ENCODE results near the gene OR1E2. TPM values are rescaled to one million over a fixed set of nuclear protein-coding genes. Genes with fewer than 3 reads are reported as not detected.
"Not testable (repeated sequence)": the region's sequence is repeated elsewhere in the genome, so short reads cannot be mapped to it uniquely, and the experiment has no call there.

OR1E2 gene
- total RNA-seq, 1 donor from 2014 or later = not detected

DNA sequence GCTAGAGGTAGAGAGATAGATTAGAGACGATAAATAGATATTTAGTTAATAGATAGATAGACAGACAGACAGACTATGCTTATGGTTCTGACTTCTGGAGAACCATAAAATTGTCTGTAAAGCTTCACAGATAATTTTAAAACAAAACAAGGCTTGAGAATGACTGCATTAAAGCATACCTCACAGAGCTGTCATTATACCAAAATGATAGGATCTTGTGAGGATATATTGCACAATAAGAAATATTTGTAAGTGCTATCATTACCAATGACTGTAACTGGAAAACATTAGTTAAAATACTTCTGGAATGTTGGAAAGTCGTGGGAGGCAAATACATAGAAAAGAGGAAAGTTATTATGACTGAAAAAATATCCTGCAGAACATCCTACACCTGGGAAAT is 31.9 kb downstream of the OR1E2 start:
- intact Hi-C loops (cut with DNase I) = no loop called here
- ATAC-seq = no peak
- DNase-seq (ENCODE audit: missing footprints) = no peak

DNA sequence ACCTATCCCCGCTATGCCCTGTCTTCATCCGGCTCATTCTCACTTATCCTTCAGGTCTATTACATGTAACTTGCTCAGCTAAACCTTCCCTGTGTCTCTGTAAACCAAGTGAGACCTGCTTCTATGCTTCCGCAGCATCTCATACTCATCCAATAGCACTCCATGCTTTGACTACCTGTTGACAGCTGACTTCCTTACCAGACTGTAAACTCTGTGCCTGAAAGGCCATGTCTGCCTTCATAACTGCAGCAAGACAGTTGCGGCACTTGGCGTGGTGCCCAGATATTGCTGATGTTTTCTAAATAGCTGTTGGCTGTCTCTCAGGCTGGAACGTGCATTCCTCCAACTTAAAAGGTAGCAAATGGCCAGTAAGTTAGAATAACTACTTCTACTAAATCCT is 33.6 kb downstream of the OR1E2 start:
- intact Hi-C loops (cut with DNase I) = no loop called here

DNA sequence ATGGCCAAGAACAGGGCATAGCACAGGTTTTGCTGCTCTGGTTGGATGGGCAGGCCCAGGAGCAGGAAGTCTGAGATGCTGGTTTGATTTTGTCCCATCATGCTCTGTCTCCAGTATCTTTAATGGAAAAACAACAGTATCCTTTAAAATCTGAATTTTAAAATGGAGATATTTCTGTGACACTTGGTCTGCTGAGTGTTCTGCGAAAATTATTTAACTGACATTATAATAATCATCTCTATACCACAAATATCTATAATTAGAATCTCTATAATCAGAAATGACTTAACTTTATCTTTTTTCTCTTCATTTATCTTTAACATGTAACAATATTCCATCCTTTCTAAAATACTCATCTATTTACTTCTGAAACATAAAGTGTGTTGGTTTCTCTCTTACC is 35.3 kb downstream of the OR1E2 start, which contains the start of gene OR1E1:
OR1E1 (minus strand) TSS at position 101 of the 400 bp plus-strand sequence; CDS start at position 101, 0 bp downstream.
- DNase-seq (ENCODE audit: missing footprints) (no peak), ATAC-seq (no peak)
- intact Hi-C loops (cut with DNase I) = no loop called here

More for the DNA sequence above, 33.6 kb downstream of the OR1E2 start:
- ATAC-seq (no peak), DNase-seq (ENCODE audit: missing footprints) (no peak)

DNA sequence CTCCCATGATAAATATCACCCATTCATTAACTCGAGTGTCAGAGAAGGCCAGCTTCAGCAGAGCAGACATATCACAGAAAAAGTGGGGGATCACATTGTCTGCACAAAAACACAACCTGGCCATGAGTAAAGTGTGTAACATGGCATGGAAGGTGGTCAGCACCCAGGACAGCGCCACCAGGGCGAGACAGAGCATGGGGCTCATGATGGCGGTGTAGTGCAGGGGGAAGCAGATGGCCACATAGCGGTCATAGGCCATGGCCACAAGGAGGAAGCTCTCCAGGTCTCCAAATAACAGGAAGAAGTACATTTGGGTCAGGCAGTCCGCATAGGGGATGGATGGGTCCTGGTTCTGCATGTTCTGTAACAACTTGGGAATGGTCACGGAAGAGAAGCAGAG is 35.8 kb downstream of the OR1E2 start:
- intact Hi-C loops (cut with DNase I); DNase-seq (ENCODE audit: missing footprints); ATAC-seq: not testable (repeated sequence)

DNA sequence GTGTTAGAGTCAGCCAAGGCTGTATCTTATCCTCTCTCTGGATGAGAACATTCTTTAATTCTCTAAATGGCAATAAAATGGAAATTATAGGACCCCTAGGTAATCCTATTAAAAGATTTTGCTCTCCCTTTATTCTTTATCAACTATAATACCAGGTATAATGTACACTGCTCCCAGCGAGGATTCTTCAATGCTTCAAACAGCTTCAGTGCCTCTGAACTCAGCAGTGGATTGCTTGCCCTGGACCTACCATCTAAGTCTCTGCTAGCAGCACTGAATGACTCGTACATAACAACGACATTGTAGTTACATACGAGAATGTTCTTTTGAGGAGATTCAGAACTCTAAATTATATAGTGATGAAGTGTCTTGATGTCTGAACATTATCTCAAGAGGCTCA is 43.9 kb downstream of the OR1E2 start:
- intact Hi-C loops (cut with DNase I) = no loop called here
- ATAC-seq (no peak), DNase-seq (ENCODE audit: missing footprints) (no peak)

DNA sequence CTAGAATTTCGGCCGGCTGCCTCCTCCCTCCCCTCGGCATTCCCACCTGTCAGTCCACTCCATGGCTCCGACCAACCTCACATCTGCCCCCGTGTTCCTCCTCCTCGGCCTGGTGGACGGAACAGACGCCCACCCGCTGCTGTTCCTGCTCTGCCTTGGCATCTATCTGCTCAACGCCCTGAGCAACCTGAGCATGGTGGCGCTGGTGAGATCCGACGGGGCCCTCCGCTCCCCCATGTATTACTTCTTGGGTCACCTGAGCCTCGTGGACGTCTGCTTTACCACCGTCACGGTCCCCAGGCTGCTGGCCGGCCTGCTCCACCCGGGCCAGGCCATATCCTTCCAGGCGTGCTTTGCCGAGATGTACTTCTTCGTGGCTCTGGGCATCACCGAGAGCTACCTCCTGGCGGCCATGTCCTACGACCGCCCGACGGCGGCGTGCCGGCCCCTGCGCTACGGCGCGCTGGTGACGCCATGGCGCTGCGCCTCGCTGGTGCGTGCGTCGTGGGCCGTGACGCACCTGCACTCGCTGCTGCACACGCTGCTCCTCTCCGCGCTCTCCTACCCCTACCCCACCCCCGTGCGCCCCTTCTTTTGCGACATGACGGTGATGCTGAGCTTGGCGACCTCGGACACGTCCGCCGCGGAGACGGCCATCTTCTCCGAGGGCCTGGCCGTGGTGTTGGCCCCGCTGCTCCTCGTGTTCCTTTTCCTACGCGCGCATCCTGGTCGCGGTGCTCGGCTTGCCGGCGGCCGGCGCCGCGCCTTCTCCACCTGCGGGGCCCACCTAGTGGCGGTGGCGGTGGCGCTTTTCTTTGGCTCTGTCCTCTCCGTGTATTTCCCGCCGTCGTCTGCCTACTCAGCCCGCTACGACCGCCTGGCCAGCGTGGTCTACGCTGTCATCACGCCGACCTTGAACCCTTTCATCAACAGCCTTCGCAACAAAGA is 47.5 kb downstream of the OR1E2 start, which contains the start of gene OR3A2:
OR3A2 (minus strand) TSS at position 440 of the 948 bp plus-strand sequence.
- ATAC-seq (no peak), DNase-seq (ENCODE audit: missing footprints) (no peak)
- intact Hi-C loops (cut with DNase I) = no loop called here

Other genes starting within 250 kb of the OR1E2 start
- gene OR1A2, start 236.3 kb downstream of the OR1E2 start, total RNA-seq = not detected
- gene OR1A1, start 226.2 kb downstream of the OR1E2 start, total RNA-seq = not detected
- not detected for gene OR3A1, start 135.5 kb downstream of the OR1E2 start, total RNA-seq
- gene OR3A2, start 47.5 kb downstream of the OR1E2 start, total RNA-seq = 0.22 TPM
- gene OR1E1, start 35.4 kb downstream of the OR1E2 start, total RNA-seq = not detected
- not detected for gene OR3A3, start 22.5 kb downstream of the OR1E2 start, total RNA-seq
- gene SPATA22, start 38.0 kb upstream of the OR1E2 start, total RNA-seq = 0.84 TPM
- 3.8 TPM for gene ASPA, start 42.2 kb upstream of the OR1E2 start, total RNA-seq
- 0.84 TPM for gene TRPV3, start 124.0 kb upstream of the OR1E2 start, total RNA-seq
- 4.1 TPM for gene TRPV1, start 175.6 kb upstream of the OR1E2 start, total RNA-seq
- 4.4 TPM for gene SHPK, start 202.4 kb upstream of the OR1E2 start, total RNA-seq
- 6.6 TPM for gene CTNS, start 202.9 kb upstream of the OR1E2 start, total RNA-seq
- gene TAX1BP3, start 234.7 kb upstream of the OR1E2 start, total RNA-seq = 157 TPM
- 65.5 TPM for gene EMC6, start 235.0 kb upstream of the OR1E2 start, total RNA-seq

Data from Right ventricle myocardium inferior (tissue), 1 donor.